ENCODE measurements around the gene MCL1. TPM values are rescaled to one million over a fixed set of nuclear protein-coding genes. Genes with fewer than 3 reads are reported as not detected.
A peak's percentile ranks its signal among the peaks of the same experiment; 100 is the strongest.

Gene MCL1
- total and polyA plus RNA-seq, 2 of the 13 experiments (the other 11 are each of a cell fraction or from before 2014, with no cell fraction given): 69.5 to 125 TPM

DNA sequence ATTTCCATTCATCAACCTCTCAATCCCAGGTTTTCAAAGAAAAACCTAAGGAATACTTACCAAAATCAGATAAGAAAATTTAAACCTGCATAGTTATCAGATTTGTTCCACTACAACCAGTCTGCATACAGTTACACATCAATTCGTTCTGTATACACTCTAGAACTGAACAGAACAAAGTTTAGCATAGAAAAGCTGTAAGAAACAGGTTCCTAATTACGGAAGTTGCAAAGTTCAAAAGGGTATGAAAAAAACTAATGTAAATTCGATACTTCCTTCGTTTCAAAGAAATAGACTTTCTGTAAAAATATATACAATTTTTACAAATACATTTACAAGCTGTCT, 3.1 kb downstream of the MCL1 start:
- POLR2A ChIA-PET: interaction anchor here (0.6 to 11.9 kb wide), 13 partner anchors 11 to 395 kb away, joined by 3 to 469 read pairs (median 4); partner anchors contain the start of genes ENSA, FALEC and GOLPH3L
- CTCF ChIA-PET (ENCODE audit: low intra/inter-chr PET ratio, low total read pairs): interaction anchor here (2.0 kb wide), 1 partner anchor 15 kb away, joined by 4 read pairs; no protein-coding TSS in a partner anchor
- DNase-seq (ENCODE audit: low spot score): no peak

GRCh38 chr1:150575518-150576366, 3.7 kb downstream of the MCL1 start:
- 4% methylated on average over 1 of the region's 1 CpG for WGBS (ENCODE audit: low lambda C conversion rate)
- no peaks in the 10 kb centered on the region; a peak in 1 of 5 replicates for H3K27me3 ChIP-seq (ENCODE audit: control insufficient read depth in 1 of 2, insufficient read depth in 2 of 2, low read length in 2 of 2)
- H3K4me3 ChIP-seq (replicated peaks in 1 of 3; ENCODE audit: insufficient read depth in 1 of 3, low read depth in 2 of 3, low read length in 3 of 3): peak overlapping the region; percentile 93 to 96 (median 94); a peak in 5 of 6 replicates
- DNase-seq (ENCODE audit: low spot score) (no peak), ATAC-seq (no peak; the same call in 2 of the 3 replicates), FAIRE-seq (peak; percentile 50)
- peaks cover 63% of the 10 kb centered on the region for H4K20me1 ChIP-seq (ENCODE audit: insufficient read depth, low read length)
- H3K79me2 ChIP-seq (ENCODE audit: insufficient read depth, low read length): peaks cover 84% of the 10 kb centered on the region
- in situ Hi-C loops (cut with HindIII; ENCODE audit: extremely low pct_ligation_motif_present, low pct_unique_long_range_greater_than_20kb): no loop called here
- CTCF ChIA-PET (ENCODE audit: low intra/inter-chr PET ratio, low total read pairs): interaction anchor here (2.0 kb wide), 1 partner anchor 14 kb away, joined by 4 read pairs; no protein-coding TSS in a partner anchor
- peaks cover 0 to 49% of the 10 kb centered on the region in 2 experiments; a peak in 4 of 5 replicates for H3K36me3 ChIP-seq (replicated peaks in 1 of 2; ENCODE audit: control insufficient read depth in 1 of 2, insufficient read depth in 2 of 2, low read length in 2 of 2)
- intact Hi-C loops (cut with micrococcal nuclease; ENCODE audit: unreplicated experiment): loop anchor here (5.0 kb wide), 1 partner anchor 37 kb away; no protein-coding TSS in a partner anchor
- H3K4me2 ChIP-seq (ENCODE audit: low read depth, low read length): peak overlapping the region; percentile 81
- no peak overlapping the region for H2AFZ ChIP-seq (ENCODE audit: low read length)
- H3K9ac ChIP-seq (ENCODE audit: insufficient read depth, low read depth, low read length): peak overlapping the region; percentile 94
- H3K9me3 ChIP-seq (ENCODE audit: low read length): no peaks in the 10 kb centered on the region
- peaks cover 54% of the 10 kb centered on the region for H3K4me1 ChIP-seq (ENCODE audit: insufficient read depth, low read length)
- H3K27ac ChIP-seq (ENCODE audit: extremely low read length, insufficient read depth, low read length): peak overlapping the region; percentile 92
- BruUV-seq (replicated peaks): no TSS peak
- POLR2A ChIA-PET: interaction anchor here (0.6 to 11.9 kb wide), 10 partner anchors 10 to 395 kb away, joined by 3 to 469 read pairs (median 5); partner anchors contain the start of genes ENSA and FALEC
- TF ChIP-seq RBAK (CRISPR knock-in tag; IDR thresholded peaks at IDR 0.05) (peak; percentile 82; the same call in 1 of the 2 replicates), FOXA1 (IDR thresholded peaks at IDR 0.05) (peak; percentile 55), FOXA1 (CRISPR knock-in tag; IDR thresholded peaks at IDR 0.05) (peak; percentile 70), ISL2 (CRISPR knock-in tag; IDR thresholded peaks at IDR 0.05) (0 out of 2 replicates have a peak, but pooled peaks have one; percentile 15), ZNF503 (CRISPR knock-in tag; IDR thresholded peaks at IDR 0.05) (peak; percentile 29; the same call in 1 of the 2 replicates), FOXP4 (CRISPR knock-in tag; IDR thresholded peaks at IDR 0.05) (peak; percentile 38; the same call in 1 of the 2 replicates), ZSCAN12 (CRISPR knock-in tag; IDR thresholded peaks at IDR 0.05) (0 out of 2 replicates have a peak, but pooled peaks have one; percentile 49), ZNF484 (CRISPR knock-in tag; IDR thresholded peaks at IDR 0.05; ENCODE audit: borderline replicate concordance, low read depth) (no peak)

More for the DNA sequence above, 3.1 kb downstream of the MCL1 start:
- 6% methylated on average over 4 of the region's 4 CpGs for WGBS (ENCODE audit: low lambda C conversion rate)
- Histone ChIP-seq H3K27ac (ENCODE audit: extremely low read length, insufficient read depth, low read length) (peak overlapping the region; percentile 92), H2AFZ (ENCODE audit: low read length) (no peak overlapping the region), H3K4me1 (ENCODE audit: insufficient read depth, low read length) (peaks cover 48% of the 10 kb centered on the region), H3K79me2 (ENCODE audit: insufficient read depth, low read length) (peaks cover 79% of the 10 kb centered on the region), H3K4me2 (ENCODE audit: low read depth, low read length) (peak overlapping the region; percentile 81), H3K9me3 (ENCODE audit: low read length) (no peaks in the 10 kb centered on the region), H4K20me1 (ENCODE audit: insufficient read depth, low read length) (peaks cover 63% of the 10 kb centered on the region), H3K36me3 (replicated peaks in 1 of 2; ENCODE audit: control insufficient read depth in 1 of 2, insufficient read depth in 2 of 2, low read length in 2 of 2) (peaks cover 0 to 49% of the 10 kb centered on the region in 2 experiments; a peak in 4 of 5 replicates), H3K4me3 (replicated peaks in 1 of 3; ENCODE audit: insufficient read depth in 1 of 3, low read depth in 2 of 3, low read length in 3 of 3) (peak overlapping the region; percentile 93 to 96 (median 94); a peak in 5 of 6 replicates), H3K9ac (ENCODE audit: insufficient read depth, low read depth, low read length) (peak overlapping the region; percentile 94), H3K27me3 (ENCODE audit: control insufficient read depth in 1 of 2, insufficient read depth in 2 of 2, low read length in 2 of 2) (no peaks in the 10 kb centered on the region; a peak in 1 of 5 replicates)
- ATAC-seq (no peak), FAIRE-seq (no peak)
- BruUV-seq (replicated peaks): no TSS peak
- in situ Hi-C loops (cut with HindIII; ENCODE audit: extremely low pct_ligation_motif_present, low pct_unique_long_range_greater_than_20kb) (no loop called here), intact Hi-C loops (cut with micrococcal nuclease; ENCODE audit: unreplicated experiment) (loop anchor here (5.0 kb wide), 1 partner anchor 36 kb away; no protein-coding TSS in a partner anchor)
- TF ChIP-seq ZNF891 (CRISPR knock-in tag; IDR thresholded peaks at IDR 0.05): no peak
- TF ChIP-seq, protein P1, sequence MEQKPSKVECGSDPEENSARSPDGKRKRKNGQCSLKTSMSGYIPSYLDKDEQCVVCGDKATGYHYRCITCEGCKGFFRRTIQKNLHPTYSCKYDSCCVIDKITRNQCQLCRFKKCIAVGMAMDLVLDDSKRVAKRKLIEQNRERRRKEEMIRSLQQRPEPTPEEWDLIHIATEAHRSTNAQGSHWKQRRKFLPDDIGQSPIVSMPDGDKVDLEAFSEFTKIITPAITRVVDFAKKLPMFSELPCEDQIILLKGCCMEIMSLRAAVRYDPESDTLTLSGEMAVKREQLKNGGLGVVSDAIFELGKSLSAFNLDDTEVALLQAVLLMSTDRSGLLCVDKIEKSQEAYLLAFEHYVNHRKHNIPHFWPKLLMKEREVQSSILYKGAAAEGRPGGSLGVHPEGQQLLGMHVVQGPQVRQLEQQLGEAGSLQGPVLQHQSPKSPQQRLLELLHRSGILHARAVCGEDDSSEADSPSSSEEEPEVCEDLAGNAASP (CRISPR knock-in tag; IDR thresholded peaks at IDR 0.05; ENCODE audit: borderline replicate concordance): no peak
